ENCODE measurements around the gene TULP1. TPM values are rescaled to one million over a fixed set of nuclear protein-coding genes. Genes with fewer than 3 reads are reported as not detected.

The TULP1 gene
- total and polyA plus RNA-seq, 5 donors from 2014 or later: not detected

- ATAC-seq (ENCODE audit: low read depth in 2 of 2) (no peak), DNase-seq (no peak)
- H3K27ac Mint-ChIP-seq: no peak overlapping the region
- Histone ChIP-seq H3K4me3 (ENCODE audit: low read depth, low read length) (no peak overlapping the region), H3K27ac (ENCODE audit: insufficient read depth, low read length, poor library complexity, severe bottlenecking) (no peak overlapping the region), H3K9me3 (ENCODE audit: control insufficient read depth in 2 of 2, low read length in 2 of 2) (no peaks in the 10 kb centered on the region), H3K27me3 (ENCODE audit: control insufficient read depth, insufficient read depth, low read length) (peaks cover 2% of the 10 kb centered on the region), H3K36me3 (ENCODE audit: control insufficient read depth, insufficient read depth, low read length) (no peaks in the 10 kb centered on the region), H3K4me1 (ENCODE audit: control insufficient read depth, insufficient read depth, low read length, poor library complexity, severe bottlenecking) (no peaks in the 10 kb centered on the region)
- H3K9me3 Mint-ChIP-seq: no peaks in the 10 kb centered on the region
- H3K36me3 Mint-ChIP-seq: no peaks in the 10 kb centered on the region
- no peak overlapping the region for H3K4me3 Mint-ChIP-seq
- H3K4me1 Mint-ChIP-seq: peaks cover 0 to 13% (median 1%) of the 10 kb centered on the region in 4 donors
- H3K27me3 Mint-ChIP-seq: peaks cover 4% of the 10 kb centered on the region
Observed at GRCh38 chr6:35489995-35490791, 22.5 kb downstream of the TULP1 start.

GRCh38 chr6:35489066-35489465 is 23.6 kb downstream of the TULP1 start:
- Histone ChIP-seq H3K4me1 (ENCODE audit: control insufficient read depth, insufficient read depth, low read length, poor library complexity, severe bottlenecking) (no peaks in the 10 kb centered on the region), H3K9me3 (ENCODE audit: control insufficient read depth in 2 of 2, low read length in 2 of 2) (no peaks in the 10 kb centered on the region), H3K36me3 (ENCODE audit: control insufficient read depth, insufficient read depth, low read length) (no peaks in the 10 kb centered on the region), H3K4me3 (ENCODE audit: low read depth, low read length) (no peak overlapping the region), H3K27ac (ENCODE audit: insufficient read depth, low read length, poor library complexity, severe bottlenecking) (no peak overlapping the region), H3K27me3 (ENCODE audit: control insufficient read depth, insufficient read depth, low read length) (peaks cover 2% of the 10 kb centered on the region)
- Mint-ChIP-seq H3K27ac (no peak overlapping the region), H3K4me3 (no peak overlapping the region), H3K36me3 (no peaks in the 10 kb centered on the region), H3K9me3 (no peaks in the 10 kb centered on the region), H3K27me3 (peaks cover 2% of the 10 kb centered on the region), H3K4me1 (peaks cover 0 to 11% (median under 1%) of the 10 kb centered on the region in 4 donors)
- DNase-seq (no peak), ATAC-seq (ENCODE audit: low read depth in 2 of 2) (no peak)

GRCh38 chr6:35488517-35488862 is 24.2 kb downstream of the TULP1 start:
- H3K27ac ChIP-seq (ENCODE audit: insufficient read depth, low read length, poor library complexity, severe bottlenecking): no peak overlapping the region
- no peak overlapping the region for H3K4me3 ChIP-seq (ENCODE audit: low read depth, low read length)
- Mint-ChIP-seq H3K27me3 (peaks cover 1% of the 10 kb centered on the region), H3K4me1 (peaks cover 0 to 8% (median 0%) of the 10 kb centered on the region in 4 donors), H3K36me3 (no peaks in the 10 kb centered on the region), H3K9me3 (no peaks in the 10 kb centered on the region), H3K4me3 (no peak overlapping the region), H3K27ac (no peak overlapping the region)
- ATAC-seq (ENCODE audit: low read depth in 2 of 2): no peak
- H3K27me3 ChIP-seq (ENCODE audit: control insufficient read depth, insufficient read depth, low read length): peaks cover 2% of the 10 kb centered on the region
- no peaks in the 10 kb centered on the region for H3K4me1 ChIP-seq (ENCODE audit: control insufficient read depth, insufficient read depth, low read length, poor library complexity, severe bottlenecking)
- H3K36me3 ChIP-seq (ENCODE audit: control insufficient read depth, insufficient read depth, low read length): no peaks in the 10 kb centered on the region
- no peaks in the 10 kb centered on the region for H3K9me3 ChIP-seq (ENCODE audit: control insufficient read depth in 2 of 2, low read length in 2 of 2)
- DNase-seq: no peak

GRCh38 chr6:35487658-35488516 is 24.8 kb downstream of the TULP1 start:
- H3K4me3 Mint-ChIP-seq: no peak overlapping the region
- ATAC-seq (ENCODE audit: low read depth in 2 of 2): no peak
- H3K36me3 Mint-ChIP-seq: no peaks in the 10 kb centered on the region
- DNase-seq: no peak
- Histone ChIP-seq H3K9me3 (ENCODE audit: control insufficient read depth in 2 of 2, low read length in 2 of 2) (no peaks in the 10 kb centered on the region), H3K36me3 (ENCODE audit: control insufficient read depth, insufficient read depth, low read length) (no peaks in the 10 kb centered on the region), H3K4me3 (ENCODE audit: low read depth, low read length) (no peak overlapping the region), H3K27ac (ENCODE audit: insufficient read depth, low read length, poor library complexity, severe bottlenecking) (no peak overlapping the region), H3K4me1 (ENCODE audit: control insufficient read depth, insufficient read depth, low read length, poor library complexity, severe bottlenecking) (no peaks in the 10 kb centered on the region), H3K27me3 (ENCODE audit: control insufficient read depth, insufficient read depth, low read length) (no peaks in the 10 kb centered on the region)
- H3K9me3 Mint-ChIP-seq: no peaks in the 10 kb centered on the region
- H3K27me3 Mint-ChIP-seq: peaks cover 4% of the 10 kb centered on the region
- peaks cover 0 to 3% (median 0%) of the 10 kb centered on the region in 4 donors for H3K4me1 Mint-ChIP-seq
- peak overlapping the region in 1 of 3 donors; percentile 12 for H3K27ac Mint-ChIP-seq

GRCh38 chr6:35486005-35486925 is 26.4 kb downstream of the TULP1 start:
- Mint-ChIP-seq H3K4me1 (peaks cover 0 to 3% (median 0%) of the 10 kb centered on the region in 4 donors), H3K9me3 (no peaks in the 10 kb centered on the region)

GRCh38 chr6:35485402-35485877 is 27.3 kb downstream of the TULP1 start:
- Histone ChIP-seq H3K27ac (ENCODE audit: insufficient read depth, low read length, poor library complexity, severe bottlenecking) (no peak overlapping the region), H3K9me3 (ENCODE audit: control insufficient read depth in 2 of 2, low read length in 2 of 2) (no peaks in the 10 kb centered on the region), H3K4me1 (ENCODE audit: control insufficient read depth, insufficient read depth, low read length, poor library complexity, severe bottlenecking) (no peaks in the 10 kb centered on the region), H3K27me3 (ENCODE audit: control insufficient read depth, insufficient read depth, low read length) (no peaks in the 10 kb centered on the region), H3K36me3 (ENCODE audit: control insufficient read depth, insufficient read depth, low read length) (no peaks in the 10 kb centered on the region), H3K4me3 (ENCODE audit: low read depth, low read length) (no peak overlapping the region)
- H3K27me3 Mint-ChIP-seq: peaks cover 12% of the 10 kb centered on the region
- no peak overlapping the region for H3K4me3 Mint-ChIP-seq
- no peak for ATAC-seq (ENCODE audit: low read depth in 2 of 2)
- no peaks in the 10 kb centered on the region for H3K36me3 Mint-ChIP-seq
- no peak for DNase-seq
- H3K27ac Mint-ChIP-seq: no peak overlapping the region
- H3K4me1 Mint-ChIP-seq: peaks cover 0 to 2% (median 0%) of the 10 kb centered on the region in 4 donors
- H3K9me3 Mint-ChIP-seq: no peaks in the 10 kb centered on the region

More at GRCh38 chr6:35486005-35486925, 26.4 kb downstream of the TULP1 start:
- Histone ChIP-seq H3K27me3 (ENCODE audit: control insufficient read depth, insufficient read depth, low read length) (no peaks in the 10 kb centered on the region), H3K27ac (ENCODE audit: insufficient read depth, low read length, poor library complexity, severe bottlenecking) (no peak overlapping the region), H3K36me3 (ENCODE audit: control insufficient read depth, insufficient read depth, low read length) (no peaks in the 10 kb centered on the region), H3K4me3 (ENCODE audit: low read depth, low read length) (no peak overlapping the region), H3K4me1 (ENCODE audit: control insufficient read depth, insufficient read depth, low read length, poor library complexity, severe bottlenecking) (no peaks in the 10 kb centered on the region), H3K9me3 (ENCODE audit: control insufficient read depth in 2 of 2, low read length in 2 of 2) (no peaks in the 10 kb centered on the region)
- no peaks in the 10 kb centered on the region for H3K36me3 Mint-ChIP-seq
- H3K4me3 Mint-ChIP-seq: no peak overlapping the region
- no peak overlapping the region for H3K27ac Mint-ChIP-seq
- peaks cover 12% of the 10 kb centered on the region for H3K27me3 Mint-ChIP-seq
- ATAC-seq (ENCODE audit: low read depth in 2 of 2) (no peak), DNase-seq (no peak)

- Histone ChIP-seq H3K27me3 (ENCODE audit: control insufficient read depth, insufficient read depth, low read length) (no peaks in the 10 kb centered on the region), H3K4me1 (ENCODE audit: control insufficient read depth, insufficient read depth, low read length, poor library complexity, severe bottlenecking) (no peaks in the 10 kb centered on the region), H3K9me3 (ENCODE audit: control insufficient read depth in 2 of 2, low read length in 2 of 2) (no peaks in the 10 kb centered on the region), H3K36me3 (ENCODE audit: control insufficient read depth, insufficient read depth, low read length) (no peaks in the 10 kb centered on the region), H3K4me3 (ENCODE audit: low read depth, low read length) (no peak overlapping the region), H3K27ac (ENCODE audit: insufficient read depth, low read length, poor library complexity, severe bottlenecking) (no peak overlapping the region)
- Mint-ChIP-seq H3K9me3 (no peaks in the 10 kb centered on the region), H3K27ac (no peak overlapping the region), H3K4me3 (no peak overlapping the region), H3K27me3 (peaks cover 12% of the 10 kb centered on the region), H3K4me1 (peaks cover 0 to 2% (median 0%) of the 10 kb centered on the region in 4 donors), H3K36me3 (no peaks in the 10 kb centered on the region)
- ATAC-seq (ENCODE audit: low read depth in 2 of 2): no peak
- DNase-seq: no peak
Observed at GRCh38 chr6:35484921-35485392, 27.7 kb downstream of the TULP1 start.

Data from CD4-positive, CD25-positive, alpha-beta regulatory T cell (primary cell).